Fibroblast of lung (primary cell): ENCODE results near the gene SLC26A1. TPM values are rescaled to one million over a fixed set of nuclear protein-coding genes. Genes with fewer than 3 reads are reported as not detected.

Experiments
- DNase-seq, 2 donors: peaks; one replicate each; pipeline versions ENCODE4 v3.0.0 to v3.0.0-alpha.2; 2010; ENCODE audit warnings: low read depth in 2 of 2
- H2AFZ ChIP-seq: 2 replicates; pipeline ENCODE4 v1.5.1; 2012; ENCODE audit warnings: low read length, control low read depth, inconsistent platforms
- H3K27ac ChIP-seq: 2 replicates; pipeline ENCODE4 v1.5.1; 2011; ENCODE audit warnings: low read length, control low read depth; ENCODE audit not compliant: insufficient read depth
- H3K27me3 ChIP-seq: 2 replicates; pipeline ENCODE4 v1.5.1; 2011; ENCODE audit warnings: mild to moderate bottlenecking, low read length; ENCODE audit not compliant: control insufficient read depth, insufficient read depth
- H3K36me3 ChIP-seq: 2 replicates; pipeline ENCODE4 v1.5.1; 2011; ENCODE audit warnings: low read length; ENCODE audit not compliant: control insufficient read depth, insufficient read depth
- H3K4me1 ChIP-seq: 2 replicates; pipeline ENCODE4 v1.5.1; 2011; ENCODE audit warnings: low read length; ENCODE audit not compliant: control insufficient read depth, insufficient read depth; ENCODE audit errors: extremely low read depth
- H3K4me2 ChIP-seq: 2 replicates; pipeline ENCODE4 v1.5.1; 2011; ENCODE audit warnings: low read length, control low read depth; ENCODE audit not compliant: insufficient read depth; ENCODE audit errors: extremely low read depth
- H3K4me3 ChIP-seq, 4 experiments: fragments of 200-600 bp in 1 of 4; sonication (generic) in 1 of 4; replicated peaks in 1 of 4; 2 replicates each; pipeline ENCODE4 v1.5.1; 2011 to 2016; ENCODE audit warnings: low read length in 4 of 4, low read depth in 3 of 4, mild to moderate bottlenecking in 3 of 4, control low read depth in 2 of 4, inconsistent platforms in 1 of 4, mixed read lengths in 1 of 4; ENCODE audit not compliant: insufficient read depth in 1 of 4; ENCODE audit errors: control extremely low read depth in 1 of 4
- H3K79me2 ChIP-seq: 2 replicates; pipeline ENCODE4 v1.5.1; 2012; ENCODE audit warnings: mild to moderate bottlenecking, low read length, inconsistent platforms; ENCODE audit not compliant: control insufficient read depth, insufficient read depth
- H3K9ac ChIP-seq: 2 replicates; pipeline ENCODE4 v1.5.1; 2011; ENCODE audit warnings: mild to moderate bottlenecking, low read length, control low read depth; ENCODE audit not compliant: insufficient read depth
- H3K9me3 ChIP-seq: 2 replicates; pipeline ENCODE4 v1.5.1; 2012; ENCODE audit warnings: low read depth, low read length; ENCODE audit not compliant: control insufficient read depth, insufficient read depth
- H4K20me1 ChIP-seq: 2 replicates; pipeline ENCODE4 v1.5.1; 2011; ENCODE audit warnings: low read length; ENCODE audit not compliant: control insufficient read depth, insufficient read depth; ENCODE audit errors: extremely low read depth
- CTCF ChIP-seq, 2 donors: IDR thresholded peaks in 1 of 2; conservative IDR thresholded peaks in 1 of 2; 1 replicate in 1 of 2; 2 replicates in 1 of 2; pipeline ENCODE4 v1.5.1; 2011 to 2012; ENCODE audit warnings: low read length in 2 of 2, control low read depth in 1 of 2, inconsistent platforms in 1 of 2, low read depth in 1 of 2, mild to moderate bottlenecking in 1 of 2
- EZH2 ChIP-seq: IDR thresholded peaks from 2 replicates; pipeline ENCODE4 v1.5.1; 2012; ENCODE audit warnings: low read length, control low read depth, mild to moderate bottlenecking; ENCODE audit errors: missing control alignments
- polyA plus RNA-seq, 2 donors: library from polyadenylated mRNA; depleted of rRNA in 1 of 2; stranded (reverse) in 1 of 2; unstranded in 1 of 2; fragments of >200 nt; gene quantifications; 2 replicates each; pipeline ENCODE4 v1.2.1, GENCODE V29; 2011 to 2012; ENCODE audit warnings: missing spikeins in 1 of 2
- total RNA-seq: library from RNA; depleted of rRNA; stranded (reverse); fragments of >200 nt; gene quantifications from 2 replicates; pipeline ENCODE4 v1.2.1, GENCODE V29; 2014

The SLC26A1 gene
- total and polyA plus RNA-seq, 2 donors (not counting 1 experiment from before 2014, with no cell fraction given): 0.05 to 0.33 TPM

- H3K27me3 ChIP-seq: no peaks in the 10 kb centered on the region
- H3K79me2 ChIP-seq: no peaks in the 10 kb centered on the region
- no peak overlapping the region for H3K4me3 ChIP-seq
- TF ChIP-seq EZH2 (no peak), CTCF (conservative IDR thresholded peaks at IDR 0.05 in 1 of 2, IDR thresholded peaks at IDR 0.05 in 1 of 2; ENCODE audit: low read depth in 1 of 2, low read length in 2 of 2) (no peak)
- H3K9ac ChIP-seq: no peak overlapping the region
- H3K4me2 ChIP-seq: no peak overlapping the region
- H3K4me1 ChIP-seq: no peaks in the 10 kb centered on the region
- peaks cover 2% of the 10 kb centered on the region for H3K36me3 ChIP-seq
- no peaks in the 10 kb centered on the region for H4K20me1 ChIP-seq
- DNase-seq: no peak
- no peak overlapping the region for H3K27ac ChIP-seq
- no peaks in the 10 kb centered on the region for H3K9me3 ChIP-seq
- H2AFZ ChIP-seq: no peak overlapping the region
These were observed 28.3 kb upstream of the SLC26A1 start for GRCh38 chr4:1021386-1022050.

- no peaks in the 10 kb centered on the region for H4K20me1 ChIP-seq
- H3K9me3 ChIP-seq: no peaks in the 10 kb centered on the region
- no peaks in the 10 kb centered on the region for H3K79me2 ChIP-seq
- no peak overlapping the region for H3K27ac ChIP-seq
- no peak overlapping the region for H2AFZ ChIP-seq
- H3K4me3 ChIP-seq: no peak overlapping the region
- no peaks in the 10 kb centered on the region for H3K27me3 ChIP-seq
- H3K9ac ChIP-seq: no peak overlapping the region
- TF ChIP-seq CTCF (conservative IDR thresholded peaks at IDR 0.05 in 1 of 2, IDR thresholded peaks at IDR 0.05 in 1 of 2; ENCODE audit: low read depth in 1 of 2, low read length in 2 of 2): no peak
- no peak for TF ChIP-seq EZH2
- no peak overlapping the region for H3K4me2 ChIP-seq
- H3K4me1 ChIP-seq: no peaks in the 10 kb centered on the region
- no peak for DNase-seq
- H3K36me3 ChIP-seq: no peaks in the 10 kb centered on the region
These were observed 26.7 kb upstream of the SLC26A1 start for GRCh38 chr4:1019729-1020470.

- DNase-seq: no peak
- TF ChIP-seq EZH2: no peak
- no peak for TF ChIP-seq CTCF (conservative IDR thresholded peaks at IDR 0.05 in 1 of 2, IDR thresholded peaks at IDR 0.05 in 1 of 2; ENCODE audit: low read depth in 1 of 2, low read length in 2 of 2)
- Histone ChIP-seq H3K9ac (no peak overlapping the region), H3K27me3 (no peaks in the 10 kb centered on the region), H2AFZ (no peak overlapping the region), H3K4me2 (no peak overlapping the region), H3K79me2 (no peaks in the 10 kb centered on the region), H4K20me1 (no peaks in the 10 kb centered on the region), H3K36me3 (no peaks in the 10 kb centered on the region), H3K4me3 (no peak overlapping the region), H3K9me3 (no peaks in the 10 kb centered on the region), H3K27ac (no peak overlapping the region), H3K4me1 (no peaks in the 10 kb centered on the region)
These were observed 26.1 kb upstream of the SLC26A1 start for GRCh38 chr4:1019320-1019719.
